GM10266 (cell line): ENCODE data around the gene SGO2.
A peak's percentile ranks its signal among the peaks of the same experiment; 100 is the strongest.

Experiments
- DNase-seq: peaks from one replicate; pipeline ENCODE4 v3.0.0; 2012; ENCODE audit errors: extremely low spot score
- CTCF ChIP-seq: IDR thresholded peaks from 2 replicates; pipeline ENCODE4 v1.5.1; 2012; ENCODE audit warnings: mild to moderate bottlenecking, low read depth; ENCODE audit not compliant: control insufficient read depth, insufficient read depth; ENCODE audit errors: missing control alignments

Gene SGO2, protein sequence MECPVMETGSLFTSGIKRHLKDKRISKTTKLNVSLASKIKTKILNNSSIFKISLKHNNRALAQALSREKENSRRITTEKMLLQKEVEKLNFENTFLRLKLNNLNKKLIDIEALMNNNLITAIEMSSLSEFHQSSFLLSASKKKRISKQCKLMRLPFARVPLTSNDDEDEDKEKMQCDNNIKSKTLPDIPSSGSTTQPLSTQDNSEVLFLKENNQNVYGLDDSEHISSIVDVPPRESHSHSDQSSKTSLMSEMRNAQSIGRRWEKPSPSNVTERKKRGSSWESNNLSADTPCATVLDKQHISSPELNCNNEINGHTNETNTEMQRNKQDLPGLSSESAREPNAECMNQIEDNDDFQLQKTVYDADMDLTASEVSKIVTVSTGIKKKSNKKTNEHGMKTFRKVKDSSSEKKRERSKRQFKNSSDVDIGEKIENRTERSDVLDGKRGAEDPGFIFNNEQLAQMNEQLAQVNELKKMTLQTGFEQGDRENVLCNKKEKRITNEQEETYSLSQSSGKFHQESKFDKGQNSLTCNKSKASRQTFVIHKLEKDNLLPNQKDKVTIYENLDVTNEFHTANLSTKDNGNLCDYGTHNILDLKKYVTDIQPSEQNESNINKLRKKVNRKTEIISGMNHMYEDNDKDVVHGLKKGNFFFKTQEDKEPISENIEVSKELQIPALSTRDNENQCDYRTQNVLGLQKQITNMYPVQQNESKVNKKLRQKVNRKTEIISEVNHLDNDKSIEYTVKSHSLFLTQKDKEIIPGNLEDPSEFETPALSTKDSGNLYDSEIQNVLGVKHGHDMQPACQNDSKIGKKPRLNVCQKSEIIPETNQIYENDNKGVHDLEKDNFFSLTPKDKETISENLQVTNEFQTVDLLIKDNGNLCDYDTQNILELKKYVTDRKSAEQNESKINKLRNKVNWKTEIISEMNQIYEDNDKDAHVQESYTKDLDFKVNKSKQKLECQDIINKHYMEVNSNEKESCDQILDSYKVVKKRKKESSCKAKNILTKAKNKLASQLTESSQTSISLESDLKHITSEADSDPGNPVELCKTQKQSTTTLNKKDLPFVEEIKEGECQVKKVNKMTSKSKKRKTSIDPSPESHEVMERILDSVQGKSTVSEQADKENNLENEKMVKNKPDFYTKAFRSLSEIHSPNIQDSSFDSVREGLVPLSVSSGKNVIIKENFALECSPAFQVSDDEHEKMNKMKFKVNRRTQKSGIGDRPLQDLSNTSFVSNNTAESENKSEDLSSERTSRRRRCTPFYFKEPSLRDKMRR

GRCh38 chr2:200525882-200526651 lies at the start of gene SGO2:
Gene SGO2 (plus strand): TSS chr2:200526207. CDS start chr2:200532976, 6,769 bp downstream.
- DNase-seq, result peak; percentile 92
- TF ChIP-seq CTCF, result no peak

DNA sequence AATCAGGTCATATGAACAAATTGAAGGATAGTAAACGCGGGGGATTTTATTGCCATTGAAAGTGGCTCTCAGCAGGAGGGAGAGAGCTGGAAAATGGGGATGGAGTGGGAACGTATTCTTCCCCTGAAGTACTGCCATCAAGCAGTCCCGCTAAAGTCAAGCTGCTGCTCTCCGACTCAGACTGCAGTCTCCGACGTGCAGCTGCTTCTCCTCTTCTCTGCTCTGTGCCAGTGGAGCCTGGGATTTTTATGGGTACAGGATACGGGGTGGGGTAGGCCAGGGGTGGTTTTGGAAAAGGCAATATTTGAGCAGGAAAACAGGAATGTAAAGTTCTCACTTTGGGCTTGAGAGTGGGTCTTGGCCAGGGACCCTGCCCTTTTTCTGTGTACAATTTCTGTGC lies 49.2 kb upstream of the SGO2 start:
- DNase-seq, result no peak
- TF ChIP-seq CTCF, result no peak

GRCh38 chr2:200477667-200478131 lies 48.3 kb upstream of the SGO2 start:
- DNase-seq, result no peak
- no peak for TF ChIP-seq CTCF

- no peak for DNase-seq
- no peak for TF ChIP-seq CTCF
These were observed 46.2 kb upstream of the SGO2 start for GRCh38 chr2:200479692-200480265.

DNA sequence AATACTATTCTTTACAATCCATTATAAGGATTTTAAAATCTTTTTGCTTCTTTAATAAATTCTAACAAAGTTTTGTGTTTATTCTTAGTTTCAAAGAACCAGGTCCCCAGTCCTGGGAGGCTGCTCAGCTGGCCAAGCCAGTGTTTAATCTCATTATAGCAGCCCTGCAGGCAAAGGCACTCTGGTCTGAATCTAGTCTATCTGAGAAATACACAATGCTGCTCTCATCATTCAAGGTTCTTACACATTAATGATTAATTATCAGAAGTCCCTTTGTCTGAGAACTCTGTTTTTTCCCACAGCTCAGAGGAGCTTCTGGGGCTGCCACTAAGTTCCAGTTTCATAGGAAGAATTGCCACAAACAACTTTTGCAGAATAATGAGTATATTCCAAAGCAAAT lies 43.8 kb upstream of the SGO2 start:
- no peak for TF ChIP-seq CTCF
- DNase-seq, result no peak

DNA sequence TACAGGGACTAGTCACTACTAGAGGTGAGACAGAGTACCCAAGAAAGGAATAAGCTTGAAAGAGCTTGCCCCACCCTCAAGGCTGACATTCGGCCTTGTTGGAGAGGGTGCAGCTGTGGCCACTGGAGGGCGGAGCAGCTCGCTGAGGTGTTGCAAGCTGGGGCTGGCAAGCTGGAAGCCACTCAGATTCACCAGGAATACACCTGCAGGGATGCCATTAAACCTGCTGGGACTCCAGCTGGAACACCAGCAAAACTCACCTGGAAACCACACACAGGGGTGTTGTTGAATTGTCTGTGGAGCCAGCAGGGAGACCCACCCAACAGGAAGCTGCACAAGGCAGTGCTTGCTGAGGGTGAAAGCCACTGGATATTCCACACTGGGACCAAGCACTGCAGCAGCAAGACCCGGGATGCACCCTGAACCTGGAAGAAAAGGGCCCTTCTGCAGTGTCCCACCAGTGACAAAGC lies 42.2 kb upstream of the SGO2 start:
- peak; percentile 86 for TF ChIP-seq CTCF
- peak; percentile 46 for DNase-seq
